ENCODE results near the gene SORT1. TPM values are rescaled to one million over a fixed set of nuclear protein-coding genes. Genes with fewer than 3 reads are reported as not detected.
A peak's percentile ranks its signal among the peaks of the same experiment; 100 is the strongest.

Gene SORT1
- total RNA-seq, 4 donors from 2014 or later: 66.6 to 142 (median 105) TPM

DNA sequence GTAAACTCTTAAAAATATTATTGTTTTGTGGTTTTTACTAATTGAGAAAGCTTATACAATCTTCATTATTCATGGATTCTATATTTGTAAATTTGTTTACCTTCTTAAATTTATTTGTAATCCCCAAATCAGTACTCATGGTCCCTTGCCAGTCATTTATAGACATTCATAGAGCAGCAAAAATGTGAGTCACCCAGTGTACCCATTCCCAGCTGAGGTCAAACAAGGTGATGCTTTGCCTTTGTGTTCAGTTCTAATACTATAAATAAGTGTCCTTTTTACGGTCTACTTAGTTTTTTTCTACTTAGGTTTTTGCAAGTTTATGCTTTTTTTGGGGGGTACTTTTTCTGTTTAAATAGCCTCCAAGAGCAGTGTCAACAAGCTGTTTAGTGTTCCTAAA is 36.1 kb downstream of the SORT1 start:
- Histone ChIP-seq H3K4me1 (peaks cover 0 to 50% (median 0%) of the 10 kb centered on the region in 3 donors), H3K27me3 (no peaks in the 10 kb centered on the region), H3K27ac (peak overlapping the region in 1 of 4 donors; percentile 9), H3K9me3 (no peaks in the 10 kb centered on the region), H3K36me3 (peaks cover 0 to 23% of the 10 kb centered on the region in 2 donors), H3K4me3 (no peak overlapping the region)
- 24% methylated on average over 1 of the region's 1 CpG; no CpG with 5 or more reads in 1 of the 2 donors for WGBS, 2 donors (ENCODE audit: low coverage in 1 of 2)
- ATAC-seq: no peak
- TF ChIP-seq POLR2AphosphoS5 (IDR thresholded peaks at IDR 0.05) (peak; percentile 13), POLR2A (IDR thresholded peaks at IDR 0.05) (no peak)

DNA sequence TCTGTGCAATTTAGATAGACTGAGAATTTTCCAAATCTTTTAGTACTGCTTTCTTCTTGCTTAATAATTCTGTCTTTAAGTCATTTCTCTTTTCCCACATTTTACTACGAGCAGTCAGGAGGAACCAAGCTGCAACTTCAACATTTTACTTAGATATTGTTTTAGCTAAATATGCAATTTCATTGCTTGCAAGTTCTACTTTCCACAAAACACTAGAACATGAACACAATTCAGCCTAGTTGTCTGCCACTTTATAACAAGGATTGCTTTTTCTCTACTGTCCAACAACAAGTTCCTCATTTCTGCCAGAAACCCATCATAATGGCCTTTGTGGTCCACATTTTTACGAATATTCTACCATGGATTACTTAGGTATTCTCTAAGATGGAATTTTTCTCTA is 36.6 kb downstream of the SORT1 start:
- Histone ChIP-seq H3K4me1 (peaks cover 0 to 55% (median 0%) of the 10 kb centered on the region in 3 donors), H3K27me3 (no peaks in the 10 kb centered on the region), H3K36me3 (peaks cover 0 to 17% of the 10 kb centered on the region in 2 donors), H3K4me3 (no peak overlapping the region), H3K27ac (peak overlapping the region in 2 of 4 donors; percentile 9 to 37), H3K9me3 (no peaks in the 10 kb centered on the region)
- no peak for ATAC-seq
- TF ChIP-seq POLR2A (IDR thresholded peaks at IDR 0.05): no peak
- TF ChIP-seq, protein P1, sequence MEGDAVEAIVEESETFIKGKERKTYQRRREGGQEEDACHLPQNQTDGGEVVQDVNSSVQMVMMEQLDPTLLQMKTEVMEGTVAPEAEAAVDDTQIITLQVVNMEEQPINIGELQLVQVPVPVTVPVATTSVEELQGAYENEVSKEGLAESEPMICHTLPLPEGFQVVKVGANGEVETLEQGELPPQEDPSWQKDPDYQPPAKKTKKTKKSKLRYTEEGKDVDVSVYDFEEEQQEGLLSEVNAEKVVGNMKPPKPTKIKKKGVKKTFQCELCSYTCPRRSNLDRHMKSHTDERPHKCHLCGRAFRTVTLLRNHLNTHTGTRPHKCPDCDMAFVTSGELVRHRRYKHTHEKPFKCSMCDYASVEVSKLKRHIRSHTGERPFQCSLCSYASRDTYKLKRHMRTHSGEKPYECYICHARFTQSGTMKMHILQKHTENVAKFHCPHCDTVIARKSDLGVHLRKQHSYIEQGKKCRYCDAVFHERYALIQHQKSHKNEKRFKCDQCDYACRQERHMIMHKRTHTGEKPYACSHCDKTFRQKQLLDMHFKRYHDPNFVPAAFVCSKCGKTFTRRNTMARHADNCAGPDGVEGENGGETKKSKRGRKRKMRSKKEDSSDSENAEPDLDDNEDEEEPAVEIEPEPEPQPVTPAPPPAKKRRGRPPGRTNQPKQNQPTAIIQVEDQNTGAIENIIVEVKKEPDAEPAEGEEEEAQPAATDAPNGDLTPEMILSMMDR (IDR thresholded peaks at IDR 0.05): no peak
- no peak for TF ChIP-seq EP300 (IDR thresholded peaks at IDR 0.05)
- TF ChIP-seq POLR2AphosphoS5 (IDR thresholded peaks at IDR 0.05): no peak
- WGBS, 2 donors (ENCODE audit: low coverage in 1 of 2): 78 to 93% methylated on average over 2 of the region's 2 CpGs

DNA sequence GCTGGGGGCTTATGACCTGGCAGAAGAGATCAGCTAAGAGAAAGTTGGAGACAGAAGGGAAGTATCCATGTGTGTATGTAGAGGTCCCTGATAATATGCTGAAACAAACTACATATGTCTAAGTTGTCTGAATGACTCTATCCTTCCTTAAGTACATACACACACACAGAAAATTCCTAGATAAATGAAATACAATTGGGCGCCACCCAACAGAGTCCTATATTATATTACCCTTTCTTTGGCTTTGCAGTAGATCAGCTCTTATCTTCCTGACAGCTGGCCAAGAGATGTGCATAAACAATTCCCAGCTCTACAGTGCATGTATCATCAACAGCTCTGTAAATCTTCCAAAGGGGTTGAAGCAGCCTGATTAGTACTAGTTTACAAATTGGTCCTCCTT is 40.1 kb downstream of the SORT1 start:
- Histone ChIP-seq H3K4me3 (no peak overlapping the region), H3K4me1 (peaks cover 0 to 42% (median 0%) of the 10 kb centered on the region in 3 donors), H3K27me3 (no peaks in the 10 kb centered on the region), H3K27ac (no peak overlapping the region), H3K36me3 (peaks cover 0 to 26% of the 10 kb centered on the region in 2 donors), H3K9me3 (no peaks in the 10 kb centered on the region)
- TF ChIP-seq POLR2AphosphoS5 (IDR thresholded peaks at IDR 0.05): no peak
- TF ChIP-seq, protein P1 (IDR thresholded peaks at IDR 0.05): no peak
- no peak for TF ChIP-seq POLR2A (IDR thresholded peaks at IDR 0.05)
- TF ChIP-seq EP300 (IDR thresholded peaks at IDR 0.05): no peak
- WGBS, 2 donors (ENCODE audit: low coverage in 1 of 2): 86 to 89% methylated on average over 1 of the region's 1 CpG
- ATAC-seq: no peak

DNA sequence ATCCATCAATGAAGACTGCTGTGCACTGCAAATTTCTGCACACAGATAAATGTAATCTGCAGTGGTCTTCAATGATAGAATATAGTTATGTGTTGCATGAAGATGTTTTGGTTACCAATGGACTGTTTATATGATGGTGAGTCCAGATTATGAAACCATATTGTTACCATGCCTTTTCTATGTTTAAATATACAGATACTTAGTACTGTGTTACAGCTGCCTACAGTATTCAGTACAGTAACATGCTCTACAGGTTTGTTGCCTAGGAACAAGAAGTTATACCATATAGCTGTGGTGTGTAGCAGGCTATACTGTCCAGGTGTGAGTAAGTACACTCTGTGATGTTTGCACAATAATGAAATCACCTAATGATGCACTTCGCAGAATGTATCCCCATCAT is 40.8 kb downstream of the SORT1 start:
- Histone ChIP-seq H3K27ac (no peak overlapping the region), H3K27me3 (no peaks in the 10 kb centered on the region), H3K4me1 (peaks cover 0 to 36% (median 0%) of the 10 kb centered on the region in 3 donors), H3K36me3 (peaks cover 0 to 33% of the 10 kb centered on the region in 2 donors), H3K9me3 (no peaks in the 10 kb centered on the region), H3K4me3 (no peak overlapping the region)
- no peak for ATAC-seq
- 94 to 100% methylated on average over 1 of the region's 1 CpG for WGBS, 2 donors (ENCODE audit: low coverage in 1 of 2)
- TF ChIP-seq, protein P1 (IDR thresholded peaks at IDR 0.05): no peak
- no peak for TF ChIP-seq POLR2AphosphoS5 (IDR thresholded peaks at IDR 0.05)
- TF ChIP-seq POLR2A (IDR thresholded peaks at IDR 0.05): no peak
- TF ChIP-seq EP300 (IDR thresholded peaks at IDR 0.05): no peak

DNA sequence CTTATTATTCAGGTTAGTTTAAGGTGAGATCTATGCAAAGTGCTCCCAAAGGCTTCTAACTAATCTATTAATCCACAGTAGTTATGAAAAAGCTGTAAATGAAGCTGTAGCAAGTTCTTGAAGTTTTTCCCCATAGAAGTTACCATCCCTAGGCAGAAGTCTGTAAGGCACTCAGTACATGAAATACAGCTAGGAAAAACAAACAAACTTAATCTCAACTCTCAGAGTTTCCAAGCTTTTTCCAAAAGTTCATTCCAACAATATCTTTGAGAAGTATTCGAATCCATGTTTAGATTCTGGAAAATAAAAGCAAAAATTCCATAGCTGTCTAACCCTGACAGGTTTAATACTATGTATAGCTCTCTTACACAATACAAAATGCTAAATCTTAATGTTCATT is 41.2 kb downstream of the SORT1 start:
- ATAC-seq: no peak
- Histone ChIP-seq H3K27ac (no peak overlapping the region), H3K9me3 (no peaks in the 10 kb centered on the region)

More for the DNA sequence above, 41.2 kb downstream of the SORT1 start:
- Histone ChIP-seq H3K27me3 (no peaks in the 10 kb centered on the region), H3K4me3 (no peak overlapping the region), H3K4me1 (peaks cover 0 to 32% (median 0%) of the 10 kb centered on the region in 3 donors), H3K36me3 (peaks cover under 1 to 37% of the 10 kb centered on the region in 2 donors)
- no peak for TF ChIP-seq POLR2AphosphoS5 (IDR thresholded peaks at IDR 0.05)
- TF ChIP-seq EP300 (IDR thresholded peaks at IDR 0.05): no peak
- TF ChIP-seq, protein P1 (IDR thresholded peaks at IDR 0.05): no peak
- no peak for TF ChIP-seq POLR2A (IDR thresholded peaks at IDR 0.05)
- WGBS, 2 donors (ENCODE audit: low coverage in 1 of 2): 10 to 48% methylated on average over 1 of the region's 1 CpG
